Measurements from ENCODE around the gene MLLT1.

- TF ChIP-seq POLR2A (IDR thresholded peaks at IDR 0.05) (no peak), CTCF (IDR thresholded peaks at IDR 0.05) (no peak), EP300 (IDR thresholded peaks at IDR 0.05) (no peak)
These were observed 80.9 kb downstream of the MLLT1 start for GRCh38 chr19:6198896-6199239.

All from suprapubic skin (tissue), 3 donors.